Epithelial cell of prostate (primary cell): ENCODE results near the gene PLD1.

Experiments used
- DNase-seq: peaks from one replicate; pipeline ENCODE4 v3.0.0-alpha.2; 2011; ENCODE audit warnings: low read depth, low spot score
- H3K27ac ChIP-seq: fragments of 450-650 bp; 2 replicates; pipeline ENCODE4 v1.5.1; 2017; ENCODE audit warnings: mild to moderate bottlenecking

The PLD1 gene

GRCh38 chr3:171840445-171840810 is 30.1 kb upstream of the PLD1 start:
- H3K27ac ChIP-seq = no peak overlapping the region
- DNase-seq = no peak

DNA sequence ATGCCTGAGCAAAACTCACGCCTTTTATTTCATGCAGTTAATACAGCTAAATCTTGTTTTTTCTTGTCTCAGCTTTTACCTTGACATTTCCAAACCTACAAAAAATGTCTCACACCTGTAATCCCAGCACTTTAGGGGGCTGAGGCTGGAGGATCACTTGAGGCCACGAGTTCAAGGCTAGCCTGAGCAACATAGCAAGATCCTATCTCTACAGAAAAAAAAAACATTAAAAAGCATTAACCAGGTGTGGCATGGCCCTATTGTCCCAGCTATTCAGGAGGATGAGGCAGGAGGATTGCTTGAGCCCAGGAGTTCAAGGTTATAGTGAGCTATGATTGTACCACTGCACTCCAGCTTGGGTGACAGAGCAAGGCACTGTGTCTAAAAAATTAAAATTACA is 29.0 kb upstream of the PLD1 start:
- no peak overlapping the region for H3K27ac ChIP-seq
- no peak for DNase-seq

GRCh38 chr3:171838218-171838720 is 28.0 kb upstream of the PLD1 start:
- no peak overlapping the region for H3K27ac ChIP-seq
- no peak for DNase-seq

- DNase-seq = no peak
- no peak overlapping the region for H3K27ac ChIP-seq
Observed at GRCh38 chr3:171837698-171838097, 27.4 kb upstream of the PLD1 start.

- DNase-seq = no peak
Observed at GRCh38 chr3:171836855-171837254, 26.6 kb upstream of the PLD1 start.

GRCh38 chr3:171835613-171836012 is 25.3 kb upstream of the PLD1 start:
- no peak overlapping the region for H3K27ac ChIP-seq
- DNase-seq = no peak

More at GRCh38 chr3:171836855-171837254, 26.6 kb upstream of the PLD1 start:
- no peak overlapping the region for H3K27ac ChIP-seq

DNA sequence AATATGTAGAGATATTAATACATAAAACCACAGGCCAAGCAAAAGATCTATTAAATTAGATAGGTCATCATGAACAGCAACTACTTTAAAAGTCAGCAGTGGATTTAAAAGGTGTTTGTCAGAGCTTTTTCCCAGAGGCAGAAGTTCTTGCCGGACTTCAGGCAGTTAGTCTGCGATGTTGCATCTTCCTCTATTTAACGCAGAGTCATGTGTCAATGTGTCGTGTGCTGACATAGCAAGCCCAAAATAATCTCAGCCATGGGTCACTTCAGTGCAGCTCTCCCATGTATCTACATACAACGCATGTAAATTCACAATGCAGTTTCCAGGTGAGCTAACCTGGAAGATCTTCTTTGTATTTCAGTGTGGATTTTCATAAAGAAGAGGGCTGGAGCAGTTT is 24.8 kb upstream of the PLD1 start:
- DNase-seq = no peak
- H3K27ac ChIP-seq = no peak overlapping the region

GRCh38 chr3:171834461-171834801 is 24.1 kb upstream of the PLD1 start:
- DNase-seq = no peak
- no peak overlapping the region for H3K27ac ChIP-seq

DNA sequence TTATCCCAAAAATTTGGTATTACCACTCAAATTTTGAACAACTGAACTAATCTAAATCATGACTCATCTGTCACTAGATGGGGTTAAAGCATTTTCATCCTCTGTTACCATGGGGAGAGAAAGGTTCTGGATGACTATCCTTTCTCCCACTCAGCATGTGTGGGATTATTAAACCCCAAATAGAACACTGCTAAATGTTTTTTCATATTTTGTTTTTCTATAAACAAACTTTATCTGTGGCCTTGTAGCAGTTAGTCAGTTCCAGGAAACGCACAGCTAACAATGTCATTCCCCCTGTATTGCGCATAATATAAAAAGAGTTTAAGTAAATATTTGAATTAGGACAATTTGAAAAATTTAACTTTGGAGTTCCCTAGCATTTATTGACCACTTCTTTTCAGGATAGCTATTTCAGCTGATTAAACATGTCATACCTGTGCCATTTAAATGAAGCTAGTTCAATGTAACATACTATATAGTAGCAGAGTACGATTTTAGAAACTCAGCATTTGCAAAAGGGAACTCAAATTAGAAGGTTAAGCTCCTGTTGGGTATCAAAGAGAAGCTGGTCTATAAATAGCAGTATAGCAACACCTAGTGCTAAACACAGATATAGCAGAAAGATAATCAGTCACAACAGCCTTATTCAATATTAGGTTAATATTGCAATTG is 23.6 kb upstream of the PLD1 start:
- no peak for DNase-seq
- no peak overlapping the region for H3K27ac ChIP-seq

- no peak overlapping the region for H3K27ac ChIP-seq
- no peak for DNase-seq
Observed at GRCh38 chr3:171832989-171833388, 22.7 kb upstream of the PLD1 start.

DNA sequence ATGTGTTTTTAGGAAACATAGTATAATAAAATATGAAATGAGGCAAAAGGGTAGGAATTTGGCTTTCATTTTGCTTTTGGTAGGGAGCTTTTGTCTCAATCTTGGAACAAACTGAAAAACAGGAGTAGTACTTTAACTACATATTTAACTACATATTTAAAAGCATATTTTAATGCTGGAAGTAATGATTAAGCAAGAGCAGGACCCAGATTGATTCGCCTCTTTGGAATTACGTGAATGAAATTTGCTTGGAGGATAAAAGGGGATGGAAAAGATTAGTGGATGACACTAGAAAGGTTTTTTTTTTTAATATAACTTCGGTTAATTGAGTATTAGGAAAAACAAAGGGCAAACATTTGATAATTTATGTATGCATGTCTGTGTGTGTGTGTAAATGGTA is 21.7 kb upstream of the PLD1 start:
- no peak overlapping the region for H3K27ac ChIP-seq
- DNase-seq = no peak

DNA sequence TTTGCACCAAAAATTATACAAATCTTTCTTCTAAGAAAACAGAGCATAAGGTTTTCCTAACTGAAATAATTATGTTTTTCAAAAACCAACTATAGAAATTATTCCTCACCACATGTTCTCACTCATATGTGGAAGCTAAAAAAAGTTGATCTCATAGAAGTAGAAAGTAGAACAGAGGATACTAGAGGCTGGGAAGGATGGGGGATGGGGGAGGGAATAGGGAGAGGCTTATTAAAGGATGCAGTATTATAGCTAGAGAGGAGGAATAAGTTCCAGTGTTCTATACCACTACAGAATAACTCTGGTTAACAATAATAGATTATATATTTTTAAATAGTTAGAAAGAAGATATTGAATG is 20.2 kb upstream of the PLD1 start:
- DNase-seq = no peak
- H3K27ac ChIP-seq = no peak overlapping the region

DNA sequence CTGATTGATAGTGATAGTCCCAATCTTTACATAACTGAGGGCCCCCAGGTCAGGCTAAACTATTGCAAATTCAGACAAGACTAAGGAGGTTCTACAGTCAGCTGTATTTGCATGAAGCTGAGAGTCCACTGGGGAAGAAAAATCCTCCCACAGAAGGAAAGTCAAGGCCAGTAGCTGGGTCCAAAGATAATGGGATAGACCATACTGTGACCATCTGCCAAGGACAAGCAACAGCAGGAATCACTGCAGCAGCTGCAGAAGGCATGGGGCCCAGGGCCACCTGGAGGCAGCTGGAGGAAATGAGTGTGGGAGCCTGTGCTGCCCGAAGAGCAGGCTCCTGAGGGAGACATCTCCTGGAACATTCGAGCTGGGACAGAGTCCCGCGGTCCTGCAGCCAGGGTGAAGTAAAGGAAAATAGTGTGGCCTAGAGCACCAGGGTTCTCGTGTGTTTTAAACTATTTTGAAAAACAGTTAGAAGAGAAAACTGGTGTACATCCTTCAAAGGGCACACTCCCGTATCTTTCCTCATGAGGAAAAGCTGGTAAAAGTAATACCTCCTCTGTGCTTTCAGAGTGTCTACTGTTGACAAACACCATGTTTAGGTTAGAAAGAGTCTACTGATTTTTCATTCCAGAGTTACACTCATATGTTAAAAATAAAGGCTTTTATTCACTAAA is 19.7 kb upstream of the PLD1 start:
- H3K27ac ChIP-seq = no peak overlapping the region
- DNase-seq = no peak

- H3K27ac ChIP-seq = no peak overlapping the region
Observed at GRCh38 chr3:171828902-171829770, 18.9 kb upstream of the PLD1 start.

DNA sequence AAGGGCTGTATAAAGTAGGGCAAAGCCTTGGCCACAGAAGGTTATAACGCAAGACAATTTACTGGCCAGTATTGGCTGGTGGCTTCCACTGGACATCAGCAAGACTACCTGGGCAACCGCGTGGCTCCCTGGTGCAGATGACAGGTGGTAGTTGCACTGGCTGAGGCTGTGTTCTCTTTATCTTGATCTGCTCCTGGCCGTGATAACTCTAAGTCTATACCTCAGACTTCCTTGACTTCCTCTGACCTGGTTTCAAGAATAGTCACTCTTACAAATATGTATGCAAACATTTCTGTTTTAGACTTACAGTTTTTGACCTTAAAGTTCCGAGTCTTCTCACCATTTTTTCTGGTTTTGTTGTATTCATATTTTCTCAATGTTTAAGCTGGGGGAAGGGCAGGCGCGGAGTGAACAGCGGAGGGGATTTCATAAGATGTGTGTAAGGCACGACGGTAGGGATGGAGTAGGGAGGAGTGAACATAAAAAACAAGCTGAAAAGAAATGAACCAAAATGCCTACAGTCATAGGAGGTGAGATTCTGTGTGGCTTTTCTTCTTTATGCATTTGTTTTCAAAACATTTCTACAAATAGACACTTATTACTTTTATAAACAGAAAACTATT is 17.7 kb upstream of the PLD1 start:
- H3K27ac ChIP-seq = no peak overlapping the region
- no peak for DNase-seq

More at GRCh38 chr3:171828902-171829770, 18.9 kb upstream of the PLD1 start:
- DNase-seq = no peak

- no peak overlapping the region for H3K27ac ChIP-seq
- DNase-seq = no peak
Observed at GRCh38 chr3:171827385-171827784, 17.1 kb upstream of the PLD1 start.

- H3K27ac ChIP-seq = no peak overlapping the region
- DNase-seq = no peak
Observed at GRCh38 chr3:171825222-171825828, 15.0 kb upstream of the PLD1 start.

DNA sequence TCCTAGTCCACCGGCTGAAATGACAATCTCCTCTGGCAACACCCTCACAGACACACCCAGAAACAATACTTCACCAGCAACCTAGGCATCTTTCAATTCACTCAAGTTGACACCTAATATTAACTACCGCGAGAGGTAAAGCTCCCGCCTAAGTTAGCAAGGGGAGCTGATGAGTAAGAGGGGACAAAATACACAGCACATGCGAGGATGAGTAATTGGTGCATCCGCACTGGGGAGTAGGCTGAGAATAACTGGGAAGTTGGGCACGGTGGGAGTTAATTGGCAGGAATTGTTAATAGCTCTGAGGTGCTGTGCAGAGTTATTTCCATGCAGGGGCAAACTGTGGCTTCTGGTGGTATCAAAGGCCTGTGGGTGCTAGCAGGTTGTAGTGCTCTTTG is 14.5 kb upstream of the PLD1 start:
- H3K27ac ChIP-seq = no peak overlapping the region
- no peak for DNase-seq

DNA sequence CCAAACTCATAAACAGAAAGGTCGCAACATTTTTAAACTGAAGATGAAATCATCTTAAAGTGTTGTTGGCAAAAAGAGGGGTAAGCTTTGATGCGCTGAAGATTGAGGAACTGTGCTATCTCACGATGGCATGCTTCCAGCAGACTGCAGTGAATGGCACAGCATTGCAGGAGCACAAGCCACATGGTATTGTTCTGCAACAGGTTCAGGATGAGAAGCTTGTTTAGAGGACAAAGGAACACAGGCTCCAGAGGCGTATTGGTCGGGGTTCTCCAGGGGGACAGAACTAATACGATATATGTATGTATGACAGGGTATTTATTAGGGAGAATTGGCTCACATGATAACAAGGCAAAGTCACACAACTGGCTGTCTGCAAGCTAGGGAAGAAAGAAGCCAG is 13.8 kb upstream of the PLD1 start:
- DNase-seq = no peak
- no peak overlapping the region for H3K27ac ChIP-seq

- H3K27ac ChIP-seq = no peak overlapping the region
- no peak for DNase-seq
Observed at GRCh38 chr3:171822431-171823106, 12.3 kb upstream of the PLD1 start.
